ENCODE results near the gene SWT1.

DNA sequence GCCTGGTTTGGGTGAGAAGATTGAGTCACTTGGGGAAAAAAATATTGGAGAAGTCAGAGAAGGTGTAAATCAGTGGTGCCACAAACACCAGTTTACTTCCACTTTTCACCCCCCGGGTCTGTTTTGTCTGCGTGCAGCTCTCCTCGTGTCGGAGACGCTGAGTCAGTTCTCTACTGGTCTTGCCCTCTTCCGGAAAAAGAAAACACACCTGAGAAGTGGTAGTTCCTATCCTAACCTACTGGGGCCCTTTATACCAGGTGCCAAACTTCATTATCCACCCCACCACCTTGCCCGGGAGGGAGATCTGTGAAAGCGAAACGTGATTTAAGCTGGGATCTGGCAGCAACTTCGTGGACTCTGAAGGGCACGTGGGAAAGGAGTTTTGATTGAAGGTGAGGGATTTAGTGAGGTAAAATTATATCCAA is 160.9 kb downstream of the SWT1 start:
- TF ChIP-seq, protein P1, sequence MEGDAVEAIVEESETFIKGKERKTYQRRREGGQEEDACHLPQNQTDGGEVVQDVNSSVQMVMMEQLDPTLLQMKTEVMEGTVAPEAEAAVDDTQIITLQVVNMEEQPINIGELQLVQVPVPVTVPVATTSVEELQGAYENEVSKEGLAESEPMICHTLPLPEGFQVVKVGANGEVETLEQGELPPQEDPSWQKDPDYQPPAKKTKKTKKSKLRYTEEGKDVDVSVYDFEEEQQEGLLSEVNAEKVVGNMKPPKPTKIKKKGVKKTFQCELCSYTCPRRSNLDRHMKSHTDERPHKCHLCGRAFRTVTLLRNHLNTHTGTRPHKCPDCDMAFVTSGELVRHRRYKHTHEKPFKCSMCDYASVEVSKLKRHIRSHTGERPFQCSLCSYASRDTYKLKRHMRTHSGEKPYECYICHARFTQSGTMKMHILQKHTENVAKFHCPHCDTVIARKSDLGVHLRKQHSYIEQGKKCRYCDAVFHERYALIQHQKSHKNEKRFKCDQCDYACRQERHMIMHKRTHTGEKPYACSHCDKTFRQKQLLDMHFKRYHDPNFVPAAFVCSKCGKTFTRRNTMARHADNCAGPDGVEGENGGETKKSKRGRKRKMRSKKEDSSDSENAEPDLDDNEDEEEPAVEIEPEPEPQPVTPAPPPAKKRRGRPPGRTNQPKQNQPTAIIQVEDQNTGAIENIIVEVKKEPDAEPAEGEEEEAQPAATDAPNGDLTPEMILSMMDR (IDR thresholded peaks at IDR 0.05; ENCODE audit: borderline replicate concordance, extremely low read depth, low read length, poor library complexity, severe bottlenecking): no peak
- no peak for TF ChIP-seq EZH2 (IDR thresholded peaks at IDR 0.05; ENCODE audit: borderline replicate concordance, low read depth, low read length, severe bottlenecking)
